Activated CD4-positive, alpha-beta T cell treated with anti-CD3 and anti-CD28 coated beads, Interleukin-2, amount 50 U/mL, for 24 hours (primary cell): Measurements from ENCODE around the gene CCDC183.
"Not testable (repeated sequence)": the region's sequence is repeated elsewhere in the genome, so short reads cannot be mapped to it uniquely, and the experiment has no call there.

Source experiments
- DNase-seq, 2 donors: peaks; one replicate each; pipeline ENCODE4 v3.0.0-alpha.2; 2020; ENCODE audit warnings: low read depth in 1 of 2, low spot score in 1 of 2

CCDC183 gene

DNA sequence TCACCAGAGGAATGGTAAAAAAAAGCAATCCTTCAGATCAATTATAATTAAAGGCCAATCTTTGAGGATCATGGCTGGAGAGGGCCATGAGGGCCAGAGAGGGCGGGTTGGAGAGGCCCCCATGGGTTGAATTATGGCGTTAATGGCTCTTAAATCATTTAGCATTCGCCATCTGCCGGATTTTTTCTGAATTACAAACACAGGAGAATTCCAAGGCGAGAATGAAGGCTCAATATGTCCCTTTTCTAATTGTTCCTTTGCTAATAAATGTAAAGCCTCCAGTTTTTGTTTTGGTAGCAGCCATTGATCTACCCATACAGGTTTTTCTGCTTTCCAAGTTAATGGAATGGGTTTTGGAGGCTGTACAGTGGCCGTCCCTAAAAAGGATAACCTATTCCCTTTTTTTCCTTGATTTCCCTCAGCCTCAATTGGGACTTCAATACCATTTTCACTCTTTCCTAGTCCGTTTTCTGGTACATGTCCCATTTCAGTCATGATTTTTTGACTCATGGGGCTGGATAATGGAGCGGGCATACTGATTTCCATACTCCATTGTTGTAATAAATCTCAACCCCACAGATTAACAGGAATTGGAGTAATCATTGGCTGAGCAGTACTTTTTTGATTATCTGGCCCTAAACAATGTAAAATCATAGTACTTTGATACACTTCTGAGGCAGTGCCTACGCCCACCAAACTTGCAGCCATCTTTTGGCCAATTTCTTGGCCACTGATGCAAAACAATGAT is 11.7 kb upstream of the CCDC183 start:
- no peak for DNase-seq

DNA sequence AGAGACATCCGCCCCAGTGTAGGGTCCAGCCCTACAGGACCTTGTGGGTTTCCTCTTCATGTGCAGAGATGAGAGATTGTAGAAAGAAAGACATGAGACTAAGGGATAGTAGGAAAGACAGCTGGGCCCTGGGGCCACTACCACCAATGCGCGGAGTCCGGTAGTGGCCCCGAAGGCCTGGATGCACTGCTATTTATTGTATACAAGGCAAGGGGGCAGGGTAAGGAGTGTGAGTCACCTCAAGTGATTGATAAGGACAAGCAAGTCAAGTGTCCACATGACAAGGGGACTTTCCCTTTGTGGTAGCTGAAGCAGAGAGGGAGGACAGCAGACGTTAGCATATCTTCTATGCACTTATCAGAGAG is 11.2 kb upstream of the CCDC183 start:
- DNase-seq = no peak

DNA sequence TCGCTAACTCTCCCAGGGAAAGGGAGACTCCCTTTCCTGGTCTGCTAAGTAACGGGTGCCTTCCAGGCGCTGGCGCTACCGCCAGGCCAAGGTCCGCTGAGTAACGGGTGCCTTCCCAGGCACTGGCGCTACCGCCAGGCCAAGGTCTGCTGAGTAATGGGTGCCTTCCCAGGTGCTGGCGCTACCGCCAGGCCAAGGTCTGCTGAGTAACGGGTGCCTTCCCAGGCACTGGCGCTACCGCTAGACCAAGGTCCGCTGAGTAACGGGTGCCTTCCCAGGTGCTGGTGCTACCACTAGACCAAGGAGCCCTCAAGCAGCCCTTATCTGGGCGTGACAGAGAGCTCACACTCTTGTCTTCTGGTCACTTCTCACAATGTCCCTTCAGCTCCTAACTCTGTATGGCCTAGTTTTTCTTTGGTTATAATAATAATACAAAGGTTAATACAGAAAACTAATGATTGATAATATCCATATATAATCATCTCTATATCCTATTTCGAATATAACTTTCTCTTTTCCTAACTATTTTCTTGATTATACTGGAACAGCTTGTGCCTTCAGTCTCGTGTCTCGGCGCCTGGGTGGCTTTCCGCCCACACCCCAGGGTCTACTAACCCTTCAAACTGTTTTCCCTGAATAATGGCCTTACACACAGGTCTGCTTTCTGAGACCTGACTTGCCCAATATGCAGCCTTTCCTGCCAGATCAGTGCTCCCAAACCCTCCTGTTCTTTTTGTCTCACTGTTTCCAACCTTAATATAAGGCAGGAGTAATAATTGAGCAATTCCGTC is 10.4 kb upstream of the CCDC183 start:
- not testable (repeated sequence) for DNase-seq

DNA sequence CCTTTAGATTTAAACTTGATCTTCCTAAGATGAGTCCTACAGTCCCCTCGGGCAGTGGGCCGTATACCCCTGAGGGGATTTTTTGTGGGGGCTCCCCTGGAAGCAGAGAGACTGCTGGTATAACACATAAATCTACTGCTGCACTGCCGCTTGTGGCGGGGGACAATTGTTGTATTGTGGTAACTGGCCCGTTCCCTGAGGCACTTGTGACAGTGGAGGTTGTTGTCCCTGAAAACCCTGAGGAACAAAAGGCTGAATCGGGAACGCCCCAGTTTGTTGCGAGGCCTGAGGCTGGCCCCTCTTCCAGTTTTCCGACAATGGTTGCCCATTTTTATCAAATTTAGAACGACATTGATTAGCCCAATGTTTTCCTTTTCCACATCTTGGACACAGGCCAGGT is 9.7 kb upstream of the CCDC183 start:
- no peak for DNase-seq

GRCh38 chr9:136786983-136787382 is 9.2 kb upstream of the CCDC183 start:
- not testable (repeated sequence) for DNase-seq

DNA sequence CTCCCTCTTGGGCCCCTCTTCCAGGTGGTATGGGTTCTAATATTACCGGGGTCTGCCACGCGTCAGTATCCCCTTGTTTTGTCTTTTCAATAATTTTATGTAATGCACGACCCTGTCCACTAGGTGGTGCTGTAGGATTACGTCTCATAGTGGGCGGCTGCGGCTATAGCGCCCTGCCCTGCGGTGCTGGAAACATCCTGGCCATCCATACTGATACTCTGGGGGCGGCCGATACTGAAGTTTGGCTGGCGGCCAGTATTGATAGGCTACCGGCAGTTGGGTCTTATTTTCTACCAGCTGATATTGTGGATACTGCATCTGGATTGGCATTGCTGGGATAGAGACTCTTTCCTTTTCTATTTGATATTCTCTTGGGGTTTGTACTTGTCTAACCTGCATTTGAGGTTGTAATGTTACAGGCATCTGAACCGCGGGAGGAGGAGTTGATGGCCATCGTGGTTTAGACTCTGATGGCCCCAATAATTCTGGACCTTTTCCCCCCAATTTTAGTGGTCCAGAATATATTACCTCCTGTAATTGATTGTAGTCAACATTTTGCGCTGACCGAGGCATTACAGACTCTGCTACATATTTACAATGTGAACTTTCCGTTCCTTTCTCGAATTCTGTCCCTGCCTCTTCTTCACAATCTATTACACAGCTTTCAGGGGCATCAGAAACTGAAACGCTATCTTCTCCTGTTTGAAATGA is 8.3 kb upstream of the CCDC183 start:
- peak; percentile 44 to 66 for DNase-seq

DNA sequence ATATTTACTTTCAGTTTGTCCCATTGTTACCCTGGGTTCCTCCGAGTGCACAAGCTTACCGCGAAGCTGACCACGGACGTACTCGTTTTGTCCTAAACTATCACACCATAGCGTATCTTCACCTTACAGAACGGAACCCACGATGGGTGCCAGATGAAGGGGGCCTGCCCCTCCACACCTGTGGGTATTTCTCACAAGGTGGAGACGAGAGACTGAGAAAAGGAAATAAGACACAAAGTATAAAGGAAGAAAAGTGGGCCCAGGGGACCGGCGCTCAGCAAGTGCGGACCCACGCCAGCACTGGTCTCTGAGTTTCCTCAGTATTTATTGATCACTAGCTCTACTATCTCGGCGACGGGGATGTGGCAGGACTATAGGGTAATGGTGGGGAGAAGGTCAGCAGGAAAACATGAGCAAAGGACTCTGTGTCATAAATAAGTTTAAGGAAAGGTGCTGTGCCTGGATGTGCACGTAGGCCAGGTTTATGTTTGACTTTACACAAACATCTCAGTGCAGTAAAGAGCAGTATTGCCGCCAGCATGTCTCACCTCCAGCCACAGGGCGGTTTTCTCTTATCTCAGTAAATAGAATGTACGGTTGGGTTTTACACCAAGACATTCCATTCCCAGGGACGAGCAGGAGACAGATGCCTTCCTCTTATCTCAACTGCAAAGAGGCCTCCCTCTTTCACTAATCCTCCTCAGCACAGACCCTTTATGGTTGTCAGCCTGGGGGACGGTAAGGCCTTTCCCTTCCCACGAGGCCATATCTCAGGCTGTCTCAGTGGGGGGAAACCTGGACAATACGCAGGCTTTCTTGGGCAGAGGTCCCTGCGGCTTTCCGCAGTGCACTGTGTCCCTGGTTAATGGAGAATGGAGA is 7.3 kb upstream of the CCDC183 start:
- not testable (repeated sequence) for DNase-seq

DNA sequence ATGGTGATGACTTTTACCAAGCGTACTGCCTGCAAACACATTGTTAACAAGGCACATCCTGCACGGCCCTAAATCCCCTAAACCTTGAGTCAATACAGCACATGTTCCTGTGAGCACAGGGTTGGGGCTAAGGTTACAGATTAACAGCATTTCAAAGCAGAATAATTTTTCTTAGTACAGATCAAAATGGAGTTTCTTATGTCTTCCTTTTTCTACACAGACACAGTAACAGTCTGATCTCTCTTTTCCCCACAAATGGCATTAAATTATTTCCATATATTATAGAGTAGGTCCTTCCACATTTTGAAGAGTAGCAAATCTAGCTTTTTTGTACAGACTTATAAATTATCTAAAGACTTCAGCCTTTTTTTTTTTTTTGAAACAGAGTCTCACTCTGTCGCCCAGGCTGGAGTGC is 6.6 kb upstream of the CCDC183 start:
- no peak for DNase-seq

GRCh38 chr9:136790640-136791515 is 5.3 kb upstream of the CCDC183 start, which contains the start of gene TMEM141:
TSS of gene TMEM141 (plus strand) at chr9:136791344. CDS start at chr9:136791371, 27 bp downstream.
- DNase-seq = peak; percentile 99

DNA sequence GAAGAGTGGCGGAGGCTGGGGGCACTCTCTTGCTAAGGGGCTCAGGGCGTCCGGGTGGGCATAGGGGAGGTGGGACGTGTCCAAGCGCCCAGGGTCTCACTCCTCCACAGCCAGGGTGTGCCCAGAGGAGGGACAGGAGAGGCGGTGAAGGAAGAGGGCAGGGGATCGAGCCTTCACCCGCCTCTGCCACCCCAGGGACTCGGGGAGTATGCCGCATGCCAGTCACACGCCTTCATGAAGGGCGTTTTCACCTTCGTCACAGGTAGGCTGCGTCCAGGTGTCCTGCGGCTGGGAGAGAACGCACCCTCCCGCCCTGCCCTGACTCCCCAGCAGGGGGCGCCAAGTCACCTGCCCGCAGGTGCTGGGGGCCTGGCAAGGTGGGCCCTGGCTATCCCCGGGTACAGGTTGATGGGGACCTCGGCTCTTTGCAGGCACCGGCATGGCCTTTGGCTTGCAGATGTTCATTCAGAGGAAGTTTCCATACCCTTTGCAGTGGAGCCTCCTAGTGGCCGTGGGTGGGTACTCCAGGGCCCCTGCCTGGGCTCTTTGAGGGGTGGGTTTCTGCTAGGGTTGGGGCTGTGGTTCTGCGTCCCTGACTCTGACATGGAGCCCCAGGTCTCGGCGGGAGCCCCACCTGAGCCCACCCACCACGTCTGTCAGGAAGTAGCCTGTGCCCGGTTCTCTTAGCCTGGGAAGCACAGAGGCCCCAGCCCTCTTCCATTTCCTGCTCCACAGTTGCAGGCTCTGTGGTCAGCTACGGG is 4.4 kb upstream of the CCDC183 start:
- peak; percentile 51 to 54 for DNase-seq

- no peak for DNase-seq
Measured at GRCh38 chr9:136792321-136793085, 3.6 kb upstream of the CCDC183 start.

DNA sequence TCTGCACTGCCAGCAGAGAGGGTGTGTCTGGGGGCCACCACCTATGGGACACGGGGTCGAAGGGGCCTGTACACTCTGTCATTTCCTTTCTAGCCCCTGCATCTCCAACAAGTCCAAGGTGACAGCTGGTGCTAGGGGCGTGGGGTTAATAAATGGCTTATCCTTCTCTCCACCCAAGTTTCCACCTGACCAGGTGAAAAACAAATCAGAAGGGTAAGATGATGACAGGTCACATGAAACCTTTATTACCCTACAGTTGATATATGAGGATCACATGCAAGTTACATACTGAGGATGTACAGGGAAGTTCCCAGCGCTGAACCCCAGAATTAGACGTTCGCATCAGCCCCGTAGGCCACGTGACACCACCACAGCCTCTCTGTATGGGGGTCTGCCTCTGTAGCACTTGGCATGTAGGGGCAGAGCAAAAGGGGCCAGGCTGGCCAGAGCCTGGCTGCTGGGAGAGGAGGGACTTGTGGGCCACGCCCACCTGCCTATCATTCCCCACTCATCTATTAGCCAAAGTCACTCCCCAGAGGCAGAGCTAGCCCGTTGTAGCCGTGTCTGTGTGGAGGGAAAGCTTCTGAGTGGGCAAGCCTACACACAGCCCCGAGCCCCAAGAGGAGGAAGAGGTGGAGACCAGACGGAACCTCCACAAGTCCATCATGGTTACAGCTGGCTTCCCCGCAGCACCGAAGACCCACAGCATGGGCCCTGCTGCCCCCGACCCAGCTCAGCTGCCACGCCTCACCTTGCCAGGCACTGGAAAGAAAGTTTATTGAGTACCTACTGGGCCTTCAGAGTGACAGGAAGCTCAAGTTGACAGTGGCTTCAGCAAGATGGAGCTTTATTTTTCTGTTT is 2.8 kb upstream of the CCDC183 start:
- no peak for DNase-seq

DNA sequence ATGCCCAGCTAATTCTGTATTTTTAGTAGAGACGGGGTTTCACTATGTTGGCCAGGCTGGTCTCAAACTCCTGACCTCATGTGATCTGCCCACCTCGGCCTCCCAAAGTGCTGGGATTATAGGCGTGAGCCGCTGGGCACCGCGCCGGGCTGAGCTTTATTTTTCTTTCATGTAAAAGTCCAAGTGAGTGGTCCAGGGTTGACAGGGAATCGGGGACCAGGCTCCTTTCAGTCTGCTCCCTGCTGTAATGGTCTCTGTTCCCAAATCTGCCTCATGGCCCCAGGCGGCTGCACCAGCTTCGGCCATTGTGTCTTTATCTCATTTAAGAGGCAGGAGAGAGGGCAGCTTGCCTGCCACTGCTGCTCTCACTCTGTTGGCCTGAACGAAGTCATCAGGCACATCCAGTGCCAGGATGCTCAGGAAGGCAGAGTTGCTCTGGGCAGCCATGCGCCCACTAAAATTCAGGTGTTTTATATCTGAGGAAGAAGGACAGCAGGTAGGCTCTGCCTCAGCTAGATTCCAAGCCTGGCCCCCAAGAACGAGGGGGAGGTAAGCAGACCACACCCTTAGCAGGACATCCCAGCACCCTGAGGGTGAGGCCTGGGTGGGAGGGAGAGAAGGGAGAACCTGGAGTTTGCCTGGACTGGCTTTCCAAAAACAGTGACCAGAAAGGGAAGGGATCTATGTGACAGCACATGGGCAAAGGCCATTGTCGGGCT is 1.7 kb upstream of the CCDC183 start:
- no peak for DNase-seq

GRCh38 chr9:136795000-136795348 is 1.2 kb upstream of the CCDC183 start:
- no peak for DNase-seq

GRCh38 chr9:136796775-136797347 is 723 bp downstream of the CCDC183 start:
- DNase-seq = not testable (repeated sequence)

GRCh38 chr9:136798708-136799078 is 2.6 kb downstream of the CCDC183 start:
- DNase-seq = no peak
